HEK293 (cell line): ENCODE results near the gene TMEM45B.

ENCODE experiments used
- CTCF ChIA-PET: fragments of 350-600 bp; formaldehyde crosslinking; extraction: SDS; loops from one replicate; lab custom pipeline; 2021; ENCODE audit warnings: antibody characterized with exemption; lab: Yijun Ruan, JAX
- POLR2A ChIA-PET: fragments of 300-600 bp; formaldehyde crosslinking; extraction: SDS; loops from one replicate; lab custom pipeline; 2020; ENCODE audit warnings: antibody characterized with exemption, inconsistent platforms; lab: Yijun Ruan, JAX
- H3K27ac ChIP-seq: fragments of 200-500 bp; sonication (Bioruptor generic); 2 replicates; pipeline ENCODE4 v1.5.1; 2014; ENCODE audit warnings: low read depth, low read length, control low read depth, inconsistent platforms; ENCODE audit errors: extremely low read depth
- H3K36me3 ChIP-seq, 2 experiments: fragments of 200-500 bp in 1 of 2; sonication (Bioruptor generic) in 1 of 2; 1 replicate in 1 of 2; 2 replicates in 1 of 2; pipeline ENCODE4 v1.5.1; 2014 to 2017; ENCODE audit warnings: inconsistent platforms in 2 of 2, low read length in 2 of 2; ENCODE audit not compliant: control insufficient read depth in 2 of 2, insufficient read depth in 1 of 2
- H3K4me1 ChIP-seq: fragments of 200-500 bp; sonication (Bioruptor generic); 2 replicates; pipeline ENCODE4 v1.5.1; 2014; ENCODE audit warnings: mild to moderate bottlenecking, low read length, inconsistent platforms; ENCODE audit not compliant: control insufficient read depth, insufficient read depth
- H3K4me3 ChIP-seq: 2 replicates; pipeline ENCODE4 v1.5.1; 2011; ENCODE audit warnings: low read depth, mild to moderate bottlenecking, control low read depth, low read length, moderate library complexity
- H3K9me3 ChIP-seq: fragments of 200-500 bp; sonication (Bioruptor generic); 2 replicates; pipeline ENCODE4 v1.5.1; 2014; ENCODE audit warnings: low read depth, low read length, inconsistent platforms; ENCODE audit not compliant: control insufficient read depth, insufficient read depth
- EGR2 ChIP-seq: fragments of 450-650 bp; formaldehyde crosslinking; IDR thresholded peaks from 2 replicates; pipeline ENCODE4 v1.5.1; 2016; ENCODE audit warnings: low read depth, missing biosample characterization, missing genetic modification characterization
- GLIS1 ChIP-seq: fragments of 450-650 bp; formaldehyde crosslinking; IDR thresholded peaks from 2 replicates; pipeline ENCODE4 v1.5.1; 2016; ENCODE audit warnings: missing biosample characterization, missing genetic modification characterization
- KLF10 ChIP-seq: fragments of 450-650 bp; IDR thresholded peaks from 2 replicates; pipeline ENCODE4 v1.5.1; 2018; ENCODE audit warnings: missing biosample characterization, mild to moderate bottlenecking, missing genetic modification characterization
- PRDM6 ChIP-seq: fragments of 450-650 bp; formaldehyde crosslinking; IDR thresholded peaks from 2 replicates; pipeline ENCODE4 v1.5.1; 2017; ENCODE audit warnings: missing biosample characterization, missing genetic modification characterization
- SCRT1 ChIP-seq: fragments of 450-650 bp; formaldehyde crosslinking; IDR thresholded peaks from 2 replicates; pipeline ENCODE4 v1.5.1; 2016; ENCODE audit warnings: missing biosample characterization, missing genetic modification characterization, borderline replicate concordance
- ZBTB1 ChIP-seq: fragments of 450-650 bp; formaldehyde crosslinking; IDR thresholded peaks from 2 replicates; pipeline ENCODE4 v1.5.1; 2016; ENCODE audit warnings: missing biosample characterization, missing genetic modification characterization
- ZFP41 ChIP-seq: fragments of 450-650 bp; formaldehyde crosslinking; IDR thresholded peaks from 2 replicates; pipeline ENCODE4 v1.5.1; 2016; ENCODE audit warnings: missing biosample characterization, missing genetic modification characterization, borderline replicate concordance
- ZFP69B ChIP-seq: fragments of 450-650 bp; formaldehyde crosslinking; IDR thresholded peaks from 2 replicates; pipeline ENCODE4 v1.5.1; 2016; ENCODE audit warnings: missing biosample characterization, missing genetic modification characterization
- ZNF10 ChIP-seq: fragments of 450-650 bp; formaldehyde crosslinking; IDR thresholded peaks from 2 replicates; pipeline ENCODE4 v1.5.1; 2017; ENCODE audit warnings: missing biosample characterization, missing genetic modification characterization
- ZNF169 ChIP-seq: fragments of 450-650 bp; formaldehyde crosslinking; IDR thresholded peaks from 2 replicates; pipeline ENCODE4 v1.5.1; 2016; ENCODE audit warnings: missing biosample characterization, missing genetic modification characterization
- ZNF354C ChIP-seq: fragments of 450-650 bp; formaldehyde crosslinking; IDR thresholded peaks from 2 replicates; pipeline ENCODE4 v1.5.1; 2016; ENCODE audit warnings: missing biosample characterization, missing genetic modification characterization, low read depth, borderline replicate concordance
- ZNF391 ChIP-seq: fragments of 450-650 bp; formaldehyde crosslinking; IDR thresholded peaks from 2 replicates; pipeline ENCODE4 v1.5.1; 2016; ENCODE audit warnings: low read depth, missing biosample characterization, missing genetic modification characterization, borderline replicate concordance
- ZNF488 ChIP-seq: fragments of 450-650 bp; formaldehyde crosslinking; IDR thresholded peaks from 2 replicates; pipeline ENCODE4 v1.5.1; 2016; ENCODE audit warnings: missing biosample characterization, missing genetic modification characterization
- ZNF558 ChIP-seq: fragments of 450-650 bp; formaldehyde crosslinking; IDR thresholded peaks from 2 replicates; pipeline ENCODE4 v1.5.1; 2016; ENCODE audit warnings: missing biosample characterization, missing genetic modification characterization
- ZNF610 ChIP-seq: fragments of 450-650 bp; formaldehyde crosslinking; IDR thresholded peaks from 2 replicates; pipeline ENCODE4 v1.5.1; 2016; ENCODE audit warnings: missing biosample characterization, missing genetic modification characterization, borderline replicate concordance
- ZNF677 ChIP-seq: fragments of 450-650 bp; IDR thresholded peaks from 2 replicates; pipeline ENCODE4 v1.5.0; 2018; ENCODE audit warnings: missing biosample characterization, mild to moderate bottlenecking, missing genetic modification characterization, moderate library complexity
- ZNF747 ChIP-seq: fragments of 450-650 bp; formaldehyde crosslinking; IDR thresholded peaks from 2 replicates; pipeline ENCODE4 v1.5.1; 2016; ENCODE audit warnings: missing biosample characterization, missing genetic modification characterization
- ZNF792 ChIP-seq: fragments of 450-650 bp; formaldehyde crosslinking; IDR thresholded peaks from 2 replicates; pipeline ENCODE4 v1.5.1; 2016; ENCODE audit warnings: missing biosample characterization, missing genetic modification characterization
- ZSCAN5A ChIP-seq: fragments of 450-650 bp; formaldehyde crosslinking; IDR thresholded peaks from 2 replicates; pipeline ENCODE4 v1.5.1; 2016; ENCODE audit warnings: missing biosample characterization, missing genetic modification characterization

The TMEM45B gene

GRCh38 chr11:129854232-129854805 lies 38.7 kb downstream of the TMEM45B start:
- TF ChIP-seq ZNF354C (tag by site-specific recombination) = no peak
- no peak for TF ChIP-seq ZNF747 (tag by site-specific recombination)
- TF ChIP-seq ZNF10 (tag by site-specific recombination) = no peak
- no peak for TF ChIP-seq KLF10 (tag by site-specific recombination)
- no peak for TF ChIP-seq ZBTB1 (tag by site-specific recombination)
- TF ChIP-seq ZFP69B (tag by site-specific recombination) = no peak; the same call in 1 of the 2 replicates
- no peak for TF ChIP-seq ZNF677 (tag by site-specific recombination)
- TF ChIP-seq ZNF488 (tag by site-specific recombination) = no peak
- TF ChIP-seq EGR2 = no peak
- TF ChIP-seq ZNF610 = no peak
- TF ChIP-seq SCRT1 = no peak
- TF ChIP-seq ZNF169 (tag by site-specific recombination) = no peak
- TF ChIP-seq PRDM6 (tag by site-specific recombination) = no peak
- TF ChIP-seq ZFP41 (tag by site-specific recombination) = no peak
- no peak for TF ChIP-seq ZNF558 (tag by site-specific recombination)
- TF ChIP-seq ZSCAN5A (tag by site-specific recombination) = no peak
- TF ChIP-seq ZNF391 (tag by site-specific recombination) = no peak
- Histone ChIP-seq H3K27ac (no peak overlapping the region), H3K4me1 (peaks cover 10% of the 10 kb centered on the region; the same call in 1 of the 2 replicates), H3K9me3 (no peaks in the 10 kb centered on the region), H3K4me3 (no peak overlapping the region), H3K36me3 (peaks cover 0 to 9% of the 10 kb centered on the region in 2 experiments; a peak in 1 of 3 replicates)
- ChIA-PET POLR2A (no interaction called here), CTCF (interaction anchor here (1.1 to 1.6 kb wide), 2 partner anchors 8 to 88 kb away, joined by 3 to 4 read pairs; no protein-coding TSS in a partner anchor)

- Histone ChIP-seq H3K4me1 (peaks cover 10% of the 10 kb centered on the region; the same call in 1 of the 2 replicates), H3K9me3 (no peaks in the 10 kb centered on the region), H3K27ac (no peak overlapping the region), H3K36me3 (peaks cover 0 to 15% of the 10 kb centered on the region in 2 experiments; a peak in 2 of 3 replicates), H3K4me3 (no peak overlapping the region)
- CTCF ChIA-PET = interaction anchor here (0.8 kb wide), 1 partner anchor 19 kb away, joined by 3 read pairs; no protein-coding TSS in a partner anchor
- POLR2A ChIA-PET = no interaction called here
- TF ChIP-seq ZNF792 (tag by site-specific recombination) (no peak), GLIS1 (tag by site-specific recombination) (peak; percentile 68)
Measured at GRCh38 chr11:129855086-129855485, 39.4 kb downstream of the TMEM45B start.
